IPS-NIHi7 (cell line): ENCODE measurements around the gene USP47.

Experiments used
- DNase-seq: peaks from one replicate; pipeline ENCODE4 v3.0.0; 2012; ENCODE audit warnings: mixed read lengths; ENCODE audit errors: extremely low spot score

USP47 gene

GRCh38 chr11:11980841-11981308 lies 139.1 kb downstream of the USP47 start:
- no peak for DNase-seq

- DNase-seq = no peak
Measured at GRCh38 chr11:11981364-11981763, 139.6 kb downstream of the USP47 start.

GRCh38 chr11:11981840-11982239 lies 140.1 kb downstream of the USP47 start:
- DNase-seq = no peak

GRCh38 chr11:11982461-11982860 lies 140.7 kb downstream of the USP47 start:
- DNase-seq = no peak

- DNase-seq = no peak
Measured at GRCh38 chr11:11982975-11983374, 141.2 kb downstream of the USP47 start.

- DNase-seq = no peak
Measured at GRCh38 chr11:11983427-11983826, 141.7 kb downstream of the USP47 start.

GRCh38 chr11:11984563-11984962 lies 142.8 kb downstream of the USP47 start:
- no peak for DNase-seq

GRCh38 chr11:11985016-11985715 lies 143.4 kb downstream of the USP47 start:
- DNase-seq = no peak

- no peak for DNase-seq
Measured at GRCh38 chr11:11985954-11986949, 144.5 kb downstream of the USP47 start.

- DNase-seq = no peak
Measured at GRCh38 chr11:11987503-11988022, 145.8 kb downstream of the USP47 start.

GRCh38 chr11:11988099-11988651 lies 146.4 kb downstream of the USP47 start:
- DNase-seq = no peak

GRCh38 chr11:11988681-11989261 lies 147.0 kb downstream of the USP47 start:
- no peak for DNase-seq

GRCh38 chr11:11989774-11990744 lies 148.3 kb downstream of the USP47 start:
- no peak for DNase-seq

- peak; percentile 61 for DNase-seq
Measured at GRCh38 chr11:11992257-11993212, 150.8 kb downstream of the USP47 start.

GRCh38 chr11:11993839-11994238 lies 152.1 kb downstream of the USP47 start:
- DNase-seq = peak; percentile 66

GRCh38 chr11:11995601-11996000 lies 153.8 kb downstream of the USP47 start:
- no peak for DNase-seq

GRCh38 chr11:11996321-11997048 lies 154.7 kb downstream of the USP47 start:
- no peak for DNase-seq

GRCh38 chr11:11997049-11997322 lies 155.2 kb downstream of the USP47 start:
- no peak for DNase-seq
